Activated CD8-positive, alpha-beta memory T cell treated with anti-CD3 and anti-CD28 coated beads, Interleukin-2, amount 50 U/mL, for 1 hour (primary cell): ENCODE measurements around the gene ZFP36L1.

ENCODE experiments used
- DNase-seq: peaks from one replicate; pipeline ENCODE4 v3.0.0-alpha.2; 2020; ENCODE audit errors: extremely low read depth

The ZFP36L1 gene

GRCh38 chr14:68792979-68793733 is at the start of gene ZFP36L1:
ZFP36L1 (minus strand) TSS chr14:68793067; CDS start chr14:68792938, 129 bp downstream.
- peak; percentile 95 for DNase-seq

GRCh38 chr14:68842298-68842697 is 49.4 kb upstream of the ZFP36L1 start:
- DNase-seq, result no peak

GRCh38 chr14:68841016-68841809 is 48.3 kb upstream of the ZFP36L1 start:
- no peak for DNase-seq

GRCh38 chr14:68840454-68840853 is 47.6 kb upstream of the ZFP36L1 start:
- no peak for DNase-seq

- DNase-seq, result no peak
These were observed 43.2 kb upstream of the ZFP36L1 start for GRCh38 chr14:68836082-68836481.

- DNase-seq, result no peak
These were observed 41.9 kb upstream of the ZFP36L1 start for GRCh38 chr14:68834816-68835215.

- no peak for DNase-seq
These were observed 35.8 kb upstream of the ZFP36L1 start for GRCh38 chr14:68828698-68829097.

- no peak for DNase-seq
These were observed 32.9 kb upstream of the ZFP36L1 start for GRCh38 chr14:68825729-68826128.

- no peak for DNase-seq
These were observed 31.9 kb upstream of the ZFP36L1 start for GRCh38 chr14:68824517-68825347.

- DNase-seq, result no peak
These were observed 31.3 kb upstream of the ZFP36L1 start for GRCh38 chr14:68824207-68824516.

- DNase-seq, result no peak
These were observed 30.8 kb upstream of the ZFP36L1 start for GRCh38 chr14:68823434-68824206.

- no peak for DNase-seq
These were observed 30.1 kb upstream of the ZFP36L1 start for GRCh38 chr14:68822926-68823325.

- DNase-seq, result no peak
These were observed 29.3 kb upstream of the ZFP36L1 start for GRCh38 chr14:68822132-68822651.

GRCh38 chr14:68820999-68821683 is 28.3 kb upstream of the ZFP36L1 start:
- no peak for DNase-seq

GRCh38 chr14:68820536-68820935 is 27.7 kb upstream of the ZFP36L1 start:
- DNase-seq, result no peak

GRCh38 chr14:68820119-68820518 is 27.3 kb upstream of the ZFP36L1 start:
- DNase-seq, result no peak

- DNase-seq, result no peak
These were observed 26.4 kb upstream of the ZFP36L1 start for GRCh38 chr14:68819260-68819691.

GRCh38 chr14:68817506-68818212 is 24.8 kb upstream of the ZFP36L1 start:
- DNase-seq, result no peak

GRCh38 chr14:68816943-68817430 is 24.1 kb upstream of the ZFP36L1 start:
- no peak for DNase-seq
